Mononuclear cell (primary cell): ENCODE results near the gene OR4B1. TPM values are rescaled to one million over a fixed set of nuclear protein-coding genes. Genes with fewer than 3 reads are reported as not detected.
"Not testable (repeated sequence)": the region's sequence is repeated elsewhere in the genome, so short reads cannot be mapped to it uniquely, and the experiment has no call there.

Experiments used
- H3K27me3 ChIP-seq: 2 replicates; pipeline ENCODE4 v1.6.0; 2011; ENCODE audit warnings: low read length, control low read depth; ENCODE audit not compliant: insufficient read depth
- H3K4me1 ChIP-seq: 2 replicates; pipeline ENCODE4 v1.5.1; 2011; ENCODE audit warnings: mild to moderate bottlenecking, low read length, control low read depth; ENCODE audit not compliant: insufficient read depth
- H3K4me3 ChIP-seq: 2 replicates; pipeline ENCODE4 v1.5.1; 2011; ENCODE audit warnings: mild to moderate bottlenecking, low read length, moderate library complexity
- H3K9me3 ChIP-seq: 2 replicates; pipeline ENCODE4 v1.5.1; 2011; ENCODE audit warnings: low read depth, mild to moderate bottlenecking, control low read depth, low read length
- total RNA-seq: library from RNA; depleted of rRNA; stranded (reverse); fragments of >200 nt; gene quantifications from one replicate; pipeline ENCODE4 v1.2.3, GENCODE V29; 2012

The OR4B1 gene, protein sequence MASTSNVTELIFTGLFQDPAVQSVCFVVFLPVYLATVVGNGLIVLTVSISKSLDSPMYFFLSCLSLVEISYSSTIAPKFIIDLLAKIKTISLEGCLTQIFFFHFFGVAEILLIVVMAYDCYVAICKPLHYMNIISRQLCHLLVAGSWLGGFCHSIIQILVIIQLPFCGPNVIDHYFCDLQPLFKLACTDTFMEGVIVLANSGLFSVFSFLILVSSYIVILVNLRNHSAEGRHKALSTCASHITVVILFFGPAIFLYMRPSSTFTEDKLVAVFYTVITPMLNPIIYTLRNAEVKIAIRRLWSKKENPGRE
- total RNA-seq: not detected

- Histone ChIP-seq H3K4me3 (no peak within 1 kb of the TSS), H3K9me3 (no peaks in the 10 kb centered on the region), H3K27me3 (no peaks in the 10 kb centered on the region), H3K4me1 (no peaks in the 10 kb centered on the region)
Observed at GRCh38 chr11:48216510-48216909, at the start of gene OR4B1. TSS of gene OR4B1 (plus strand) at chr11:48216810. CDS start at chr11:48216810, 0 bp downstream.

DNA sequence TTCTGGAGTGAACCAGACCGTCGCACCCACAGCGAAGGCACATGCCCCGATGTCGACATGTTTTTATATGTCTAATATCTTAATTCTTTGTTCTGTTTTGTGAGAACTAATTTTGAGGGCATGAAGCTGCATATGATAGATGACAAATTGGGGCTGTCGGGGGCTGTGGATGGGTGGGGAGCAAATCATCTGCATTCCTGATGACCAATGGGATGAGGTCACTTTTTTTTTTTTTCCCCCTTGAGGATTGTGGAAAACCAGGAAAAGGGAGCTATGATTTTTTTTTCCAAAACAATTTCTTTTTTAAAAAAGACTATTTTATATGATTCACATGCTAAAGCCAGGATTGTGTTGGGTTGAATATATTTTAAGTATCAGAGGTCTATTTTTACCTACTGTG lies 49.2 kb upstream of the OR4B1 start:
- no peak overlapping the region for H3K4me3 ChIP-seq
- no peaks in the 10 kb centered on the region for H3K9me3 ChIP-seq
- H3K27me3 ChIP-seq: no peaks in the 10 kb centered on the region
- peaks cover 22% of the 10 kb centered on the region for H3K4me1 ChIP-seq

- H3K4me3 ChIP-seq: no peak overlapping the region
- no peaks in the 10 kb centered on the region for H3K9me3 ChIP-seq
- peaks cover 22% of the 10 kb centered on the region for H3K4me1 ChIP-seq
- no peaks in the 10 kb centered on the region for H3K27me3 ChIP-seq
Observed at GRCh38 chr11:48168815-48169214, 47.8 kb upstream of the OR4B1 start.

GRCh38 chr11:48169259-48169658 lies 47.4 kb upstream of the OR4B1 start:
- H3K27me3 ChIP-seq: no peaks in the 10 kb centered on the region
- peaks cover 22% of the 10 kb centered on the region for H3K4me1 ChIP-seq
- H3K4me3 ChIP-seq: no peak overlapping the region
- H3K9me3 ChIP-seq: no peaks in the 10 kb centered on the region

GRCh38 chr11:48169717-48170116 lies 46.9 kb upstream of the OR4B1 start:
- no peaks in the 10 kb centered on the region for H3K9me3 ChIP-seq

GRCh38 chr11:48170241-48171233 lies 46.1 kb upstream of the OR4B1 start:
- Histone ChIP-seq H3K9me3 (no peaks in the 10 kb centered on the region), H3K4me1 (peaks cover 22% of the 10 kb centered on the region), H3K4me3 (no peak overlapping the region), H3K27me3 (no peaks in the 10 kb centered on the region)

More at GRCh38 chr11:48169717-48170116, 46.9 kb upstream of the OR4B1 start:
- Histone ChIP-seq H3K4me1 (peaks cover 22% of the 10 kb centered on the region), H3K27me3 (no peaks in the 10 kb centered on the region), H3K4me3 (no peak overlapping the region)

GRCh38 chr11:48172818-48173609 lies 43.6 kb upstream of the OR4B1 start:
- no peaks in the 10 kb centered on the region for H3K9me3 ChIP-seq
- H3K4me3 ChIP-seq: no peak overlapping the region
- H3K27me3 ChIP-seq: no peaks in the 10 kb centered on the region
- H3K4me1 ChIP-seq: peaks cover 22% of the 10 kb centered on the region

- H3K4me1 ChIP-seq: no peaks in the 10 kb centered on the region
- H3K9me3 ChIP-seq: no peaks in the 10 kb centered on the region
- no peak overlapping the region for H3K4me3 ChIP-seq
- no peaks in the 10 kb centered on the region for H3K27me3 ChIP-seq
Observed at GRCh38 chr11:48177661-48178060, 38.9 kb upstream of the OR4B1 start.

- H3K9me3 ChIP-seq: no peaks in the 10 kb centered on the region
- H3K4me1 ChIP-seq: no peaks in the 10 kb centered on the region
- H3K4me3 ChIP-seq: no peak overlapping the region
- H3K27me3 ChIP-seq: no peaks in the 10 kb centered on the region
Observed at GRCh38 chr11:48180627-48181026, 36.0 kb upstream of the OR4B1 start.

- Histone ChIP-seq H3K9me3 (no peaks in the 10 kb centered on the region), H3K4me1 (no peaks in the 10 kb centered on the region), H3K4me3 (no peak overlapping the region)
Observed at GRCh38 chr11:48182860-48183526, 33.6 kb upstream of the OR4B1 start.

GRCh38 chr11:48184452-48184851 lies 32.2 kb upstream of the OR4B1 start:
- Histone ChIP-seq H3K4me1 (no peaks in the 10 kb centered on the region), H3K9me3 (no peaks in the 10 kb centered on the region), H3K4me3 (no peak overlapping the region), H3K27me3 (no peaks in the 10 kb centered on the region)

More at GRCh38 chr11:48182860-48183526, 33.6 kb upstream of the OR4B1 start:
- H3K27me3 ChIP-seq: no peaks in the 10 kb centered on the region

DNA sequence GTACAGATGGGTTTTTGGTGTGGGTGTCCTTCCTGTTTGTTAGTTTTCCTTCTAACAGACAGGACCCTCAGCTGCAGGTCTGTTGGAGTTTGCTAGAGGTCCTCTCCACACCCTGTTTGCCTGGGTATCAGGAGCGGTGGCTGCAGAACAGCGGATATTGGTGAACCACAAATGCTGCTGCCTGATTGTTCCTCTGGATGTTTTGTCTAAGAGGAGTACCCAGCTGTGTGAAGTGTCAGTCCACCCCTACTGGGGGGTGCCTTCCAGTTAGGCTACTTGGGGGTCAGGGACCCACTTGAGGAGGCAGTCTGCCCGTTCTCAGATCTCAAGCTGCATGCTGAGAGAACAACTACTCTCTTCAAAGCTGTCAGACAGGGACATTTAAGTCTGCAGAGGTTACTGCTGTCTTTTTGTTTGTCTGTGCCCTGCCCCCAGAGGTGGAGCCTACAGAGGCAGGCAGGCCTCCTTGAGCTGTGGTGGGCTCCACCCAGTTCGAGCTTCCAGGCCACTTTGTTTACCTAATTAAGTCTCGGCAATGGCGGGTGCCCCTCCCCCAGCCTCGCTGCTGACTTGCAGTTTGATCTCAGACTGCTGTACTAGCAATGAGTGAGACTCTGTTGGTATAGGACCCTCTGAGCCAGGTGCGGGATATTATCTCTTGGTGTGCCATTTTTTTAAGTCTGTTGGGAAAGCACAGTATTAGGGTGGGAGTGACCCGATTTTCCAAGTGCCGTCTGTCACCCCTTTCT lies 25.5 kb upstream of the OR4B1 start:
- not testable (repeated sequence) for H3K4me1 ChIP-seq, H3K9me3 ChIP-seq, H3K4me3 ChIP-seq, H3K27me3 ChIP-seq

DNA sequence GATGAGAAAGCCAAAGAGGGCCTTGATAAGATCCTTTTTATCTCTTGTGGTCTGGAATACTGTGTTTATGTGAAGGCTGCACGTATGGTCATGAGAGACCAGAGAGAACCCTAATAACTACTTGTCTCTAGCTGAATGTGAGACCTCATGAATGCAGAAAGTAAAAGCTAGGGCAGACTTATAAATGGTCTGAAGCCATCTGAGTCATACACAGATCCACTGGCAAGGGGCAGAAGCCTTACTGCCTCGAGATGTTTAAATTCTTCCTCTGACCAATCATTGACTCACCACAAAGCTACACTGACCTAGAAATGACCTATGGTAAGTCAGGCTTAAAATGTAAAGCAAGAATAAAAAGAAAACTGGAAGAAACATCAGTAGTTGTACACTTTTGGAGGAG lies 22.7 kb upstream of the OR4B1 start:
- H3K4me1 ChIP-seq: no peaks in the 10 kb centered on the region
- no peak overlapping the region for H3K4me3 ChIP-seq
- H3K27me3 ChIP-seq: peaks cover 2% of the 10 kb centered on the region
- H3K9me3 ChIP-seq: peaks cover 14% of the 10 kb centered on the region

GRCh38 chr11:48207881-48208280 lies 8.7 kb upstream of the OR4B1 start:
- no peak overlapping the region for H3K4me3 ChIP-seq
- no peaks in the 10 kb centered on the region for H3K9me3 ChIP-seq
- H3K27me3 ChIP-seq: peaks cover 4% of the 10 kb centered on the region
- H3K4me1 ChIP-seq: no peaks in the 10 kb centered on the region
